Esophagus (tissue), 2 donors: Measurements from ENCODE around the gene SECISBP2L. TPM values are rescaled to one million over a fixed set of nuclear protein-coding genes. Genes with fewer than 3 reads are reported as not detected.

Experiments
- H3K27ac ChIP-seq, 2 donors: one replicate each; pipeline ENCODE4 v1.5.1; 2013; ENCODE audit warnings: low read depth in 2 of 2, mild to moderate bottlenecking in 2 of 2, inconsistent platforms in 1 of 2, low read length in 1 of 2, moderate library complexity in 1 of 2
- H3K27me3 ChIP-seq, 2 donors: one replicate each; pipeline ENCODE4 v1.6.1; 2013; ENCODE audit warnings: low read length in 2 of 2, control low read depth in 1 of 2, mild to moderate bottlenecking in 1 of 2; ENCODE audit not compliant: insufficient read depth in 2 of 2, control insufficient read depth in 1 of 2
- H3K36me3 ChIP-seq, 2 donors: one replicate each; pipeline ENCODE4 v1.6.1; 2013; ENCODE audit warnings: low read length in 1 of 2; ENCODE audit not compliant: control insufficient read depth in 2 of 2, insufficient read depth in 2 of 2
- H3K4me1 ChIP-seq, 2 donors: one replicate each; pipeline ENCODE4 v1.6.1; 2013; ENCODE audit warnings: low read length in 1 of 2; ENCODE audit not compliant: control insufficient read depth in 2 of 2, insufficient read depth in 2 of 2
- H3K4me3 ChIP-seq, 2 donors: one replicate each; pipeline ENCODE4 v1.5.1; 2013; ENCODE audit warnings: low read length in 2 of 2, mild to moderate bottlenecking in 2 of 2, low read depth in 1 of 2, moderate library complexity in 1 of 2
- H3K9me3 ChIP-seq, 2 donors: one replicate each; pipeline ENCODE4 v1.6.1; 2013; ENCODE audit warnings: mild to moderate bottlenecking in 2 of 2, low read depth in 1 of 2, low read length in 1 of 2, moderate library complexity in 1 of 2; ENCODE audit not compliant: control insufficient read depth in 2 of 2, insufficient read depth in 1 of 2
- WGBS, 2 donors: extraction: QIAGEN DNeasy Blood & Tissue Kit; methylation state at CpG; one replicate each; pipeline ENCODE4 v1.1.7; 2013; 5-methylcytosine and 5-hydroxymethylcytosine counted together
- polyA plus RNA-seq, 2 donors: library from polyadenylated mRNA; stranded (reverse); fragments of 200-250 nt; gene quantifications; one replicate each; pipeline ENCODE4 v1.2.3, GENCODE V29; 2013
- donor health status: healthy with polysubstance abuse.
- donor health status: Bipolar disorder and iron deficiency.

SECISBP2L gene
- polyA plus RNA-seq: 1 to 10 TPM; 7.3 to 9.1 TPM

GRCh38 chr15:49046220-49047102, at the start of gene SECISBP2L:
SECISBP2L (minus strand) TSS chr15:49046446; CDS start chr15:49046299, 147 bp downstream.
- no peaks in the 10 kb centered on the region for H3K27me3 ChIP-seq
- 4 to 5% methylated on average over 43 to 50 of the region's 50 CpGs for WGBS, 2 donors
- H3K4me1 ChIP-seq: no peaks in the 10 kb centered on the region
- no peaks in the 10 kb centered on the region for H3K36me3 ChIP-seq
- peak within 1 kb of the TSS; percentile 71 to 100 for H3K4me3 ChIP-seq
- H3K9me3 ChIP-seq: no peaks in the 10 kb centered on the region
- H3K27ac ChIP-seq: peak within 1 kb of the TSS; percentile 58 to 93

- Histone ChIP-seq H3K4me3 (no peak overlapping the region), H3K9me3 (no peaks in the 10 kb centered on the region), H3K27ac (no peak overlapping the region), H3K36me3 (no peaks in the 10 kb centered on the region), H3K4me1 (no peaks in the 10 kb centered on the region), H3K27me3 (no peaks in the 10 kb centered on the region)
- WGBS, 2 donors: 56 to 60% methylated on average over 1 of the region's 1 CpG
These were observed 48.7 kb upstream of the SECISBP2L start for GRCh38 chr15:49094923-49095322.

GRCh38 chr15:49093252-49094105, 47.2 kb upstream of the SECISBP2L start:
- WGBS, 2 donors: 89 to 92% methylated on average over 4 of the region's 4 CpGs

GRCh38 chr15:49088996-49089395, 42.8 kb upstream of the SECISBP2L start:
- Histone ChIP-seq H3K4me3 (no peak overlapping the region), H3K36me3 (no peaks in the 10 kb centered on the region), H3K4me1 (no peaks in the 10 kb centered on the region), H3K9me3 (no peaks in the 10 kb centered on the region), H3K27ac (no peak overlapping the region), H3K27me3 (no peaks in the 10 kb centered on the region)
- 83 to 87% methylated on average over 4 of the region's 4 CpGs for WGBS, 2 donors

More at GRCh38 chr15:49093252-49094105, 47.2 kb upstream of the SECISBP2L start:
- Histone ChIP-seq H3K36me3 (no peaks in the 10 kb centered on the region), H3K9me3 (no peaks in the 10 kb centered on the region), H3K27ac (no peak overlapping the region), H3K4me3 (no peak overlapping the region), H3K27me3 (no peaks in the 10 kb centered on the region), H3K4me1 (no peaks in the 10 kb centered on the region)

GRCh38 chr15:49085696-49086459, 39.6 kb upstream of the SECISBP2L start:
- WGBS, 2 donors: 50 to 64% methylated on average over 5 of the region's 5 CpGs
- no peaks in the 10 kb centered on the region for H3K9me3 ChIP-seq
- no peaks in the 10 kb centered on the region for H3K36me3 ChIP-seq
- H3K27ac ChIP-seq: no peak overlapping the region
- H3K27me3 ChIP-seq: no peaks in the 10 kb centered on the region
- no peaks in the 10 kb centered on the region for H3K4me1 ChIP-seq
- H3K4me3 ChIP-seq: no peak overlapping the region

GRCh38 chr15:49084285-49084570, 38.0 kb upstream of the SECISBP2L start:
- H3K4me3 ChIP-seq: no peak overlapping the region
- H3K27ac ChIP-seq: no peak overlapping the region
- H3K4me1 ChIP-seq: no peaks in the 10 kb centered on the region
- H3K27me3 ChIP-seq: no peaks in the 10 kb centered on the region
- peaks cover 0 to 4% of the 10 kb centered on the region in 2 donors for H3K9me3 ChIP-seq
- H3K36me3 ChIP-seq: no peaks in the 10 kb centered on the region
- WGBS, 2 donors: 91 to 93% methylated on average over 3 of the region's 3 CpGs

- H3K4me1 ChIP-seq: no peaks in the 10 kb centered on the region
- H3K27me3 ChIP-seq: no peaks in the 10 kb centered on the region
- peaks cover 0 to 4% of the 10 kb centered on the region in 2 donors for H3K9me3 ChIP-seq
- H3K4me3 ChIP-seq: no peak overlapping the region
- 91 to 92% methylated on average over 5 of the region's 5 CpGs for WGBS, 2 donors
- no peak overlapping the region for H3K27ac ChIP-seq
- no peaks in the 10 kb centered on the region for H3K36me3 ChIP-seq
These were observed 37.4 kb upstream of the SECISBP2L start for GRCh38 chr15:49083401-49084284.

GRCh38 chr15:49082960-49083359, 36.7 kb upstream of the SECISBP2L start:
- WGBS, 2 donors: 59 to 80% methylated on average over 1 of the region's 1 CpG
- no peaks in the 10 kb centered on the region for H3K36me3 ChIP-seq
- H3K4me1 ChIP-seq: no peaks in the 10 kb centered on the region
- H3K27ac ChIP-seq: no peak overlapping the region
- peaks cover 0 to 4% of the 10 kb centered on the region in 2 donors for H3K9me3 ChIP-seq
- no peaks in the 10 kb centered on the region for H3K27me3 ChIP-seq
- no peak overlapping the region for H3K4me3 ChIP-seq
